ENCODE measurements around the gene HEPACAM.

HEPACAM gene

GRCh38 chr11:124942466-124943253, 6.8 kb upstream of the HEPACAM start:
- H3K4me1 ChIP-seq (ENCODE audit: control insufficient read depth, insufficient read depth, low read length) = no peaks in the 10 kb centered on the region
- no peak overlapping the region for H3K4me2 ChIP-seq (ENCODE audit: low read length)
- H3K9me3 ChIP-seq (replicated peaks; ENCODE audit: low read length) = no peaks in the 10 kb centered on the region
- no peaks in the 10 kb centered on the region for H3K36me3 ChIP-seq (ENCODE audit: insufficient read depth, low read length)
- H3K9ac ChIP-seq (ENCODE audit: low read depth, low read length) = no peak overlapping the region
- H3K4me3 ChIP-seq (ENCODE audit: low read length) = no peak overlapping the region
- no peaks in the 10 kb centered on the region for H3K27me3 ChIP-seq (ENCODE audit: control insufficient read depth, insufficient read depth, low read length)

GRCh38 chr11:124941703-124942102, 5.9 kb upstream of the HEPACAM start:
- Histone ChIP-seq H3K9ac (ENCODE audit: low read depth, low read length) (no peak overlapping the region), H3K27me3 (ENCODE audit: control insufficient read depth, insufficient read depth, low read length) (no peaks in the 10 kb centered on the region), H3K4me2 (ENCODE audit: low read length) (no peak overlapping the region), H3K4me1 (ENCODE audit: control insufficient read depth, insufficient read depth, low read length) (no peaks in the 10 kb centered on the region), H3K4me3 (ENCODE audit: low read length) (no peak overlapping the region), H3K9me3 (replicated peaks; ENCODE audit: low read length) (no peaks in the 10 kb centered on the region), H3K36me3 (ENCODE audit: insufficient read depth, low read length) (no peaks in the 10 kb centered on the region)

- Histone ChIP-seq H3K9me3 (replicated peaks; ENCODE audit: low read length) (no peaks in the 10 kb centered on the region), H3K36me3 (ENCODE audit: insufficient read depth, low read length) (no peaks in the 10 kb centered on the region), H3K27me3 (ENCODE audit: control insufficient read depth, insufficient read depth, low read length) (no peaks in the 10 kb centered on the region), H3K4me3 (ENCODE audit: low read length) (no peak overlapping the region), H3K9ac (ENCODE audit: low read depth, low read length) (no peak overlapping the region), H3K4me1 (ENCODE audit: control insufficient read depth, insufficient read depth, low read length) (peaks cover 18% of the 10 kb centered on the region), H3K4me2 (ENCODE audit: low read length) (no peak overlapping the region)
Measured at GRCh38 chr11:124938970-124939369, 3.1 kb upstream of the HEPACAM start.

- Histone ChIP-seq H3K4me3 (ENCODE audit: low read length) (no peak overlapping the region), H3K9ac (ENCODE audit: low read depth, low read length) (no peak overlapping the region)
Measured at GRCh38 chr11:124938206-124938765, 2.4 kb upstream of the HEPACAM start.

GRCh38 chr11:124937336-124937935, 1.6 kb upstream of the HEPACAM start:
- Histone ChIP-seq H3K4me2 (ENCODE audit: low read length) (no peak overlapping the region), H3K9me3 (replicated peaks; ENCODE audit: low read length) (no peaks in the 10 kb centered on the region), H3K27me3 (ENCODE audit: control insufficient read depth, insufficient read depth, low read length) (no peaks in the 10 kb centered on the region), H3K4me3 (ENCODE audit: low read length) (no peak overlapping the region), H3K36me3 (ENCODE audit: insufficient read depth, low read length) (no peaks in the 10 kb centered on the region), H3K9ac (ENCODE audit: low read depth, low read length) (no peak overlapping the region), H3K4me1 (ENCODE audit: control insufficient read depth, insufficient read depth, low read length) (peaks cover 22% of the 10 kb centered on the region)

More at GRCh38 chr11:124938206-124938765, 2.4 kb upstream of the HEPACAM start:
- Histone ChIP-seq H3K27me3 (ENCODE audit: control insufficient read depth, insufficient read depth, low read length) (no peaks in the 10 kb centered on the region), H3K9me3 (replicated peaks; ENCODE audit: low read length) (no peaks in the 10 kb centered on the region), H3K4me2 (ENCODE audit: low read length) (no peak overlapping the region), H3K36me3 (ENCODE audit: insufficient read depth, low read length) (no peaks in the 10 kb centered on the region), H3K4me1 (ENCODE audit: control insufficient read depth, insufficient read depth, low read length) (peaks cover 22% of the 10 kb centered on the region)

GRCh38 chr11:124934862-124935547, 842 bp downstream of the HEPACAM start:
- Histone ChIP-seq H3K9ac (ENCODE audit: low read depth, low read length) (peak overlapping the region; percentile 30), H3K27me3 (ENCODE audit: control insufficient read depth, insufficient read depth, low read length) (no peaks in the 10 kb centered on the region), H3K4me1 (ENCODE audit: control insufficient read depth, insufficient read depth, low read length) (peaks cover 22% of the 10 kb centered on the region), H3K9me3 (replicated peaks; ENCODE audit: low read length) (no peaks in the 10 kb centered on the region), H3K4me3 (ENCODE audit: low read length) (no peak overlapping the region), H3K4me2 (ENCODE audit: low read length) (peak overlapping the region; percentile 51), H3K36me3 (ENCODE audit: insufficient read depth, low read length) (no peaks in the 10 kb centered on the region)

GRCh38 chr11:124930799-124931198, 5.0 kb downstream of the HEPACAM start:
- Histone ChIP-seq H3K9me3 (replicated peaks; ENCODE audit: low read length) (no peaks in the 10 kb centered on the region), H3K36me3 (ENCODE audit: insufficient read depth, low read length) (no peaks in the 10 kb centered on the region), H3K9ac (ENCODE audit: low read depth, low read length) (no peak overlapping the region), H3K27me3 (ENCODE audit: control insufficient read depth, insufficient read depth, low read length) (no peaks in the 10 kb centered on the region), H3K4me2 (ENCODE audit: low read length) (no peak overlapping the region), H3K4me1 (ENCODE audit: control insufficient read depth, insufficient read depth, low read length) (peaks cover 22% of the 10 kb centered on the region), H3K4me3 (ENCODE audit: low read length) (no peak overlapping the region)

GRCh38 chr11:124928942-124929665, 6.7 kb downstream of the HEPACAM start:
- H3K4me3 ChIP-seq (ENCODE audit: low read length) = no peak overlapping the region
- H3K36me3 ChIP-seq (ENCODE audit: insufficient read depth, low read length) = no peaks in the 10 kb centered on the region
- H3K4me2 ChIP-seq (ENCODE audit: low read length) = no peak overlapping the region
- no peaks in the 10 kb centered on the region for H3K9me3 ChIP-seq (replicated peaks; ENCODE audit: low read length)
- no peaks in the 10 kb centered on the region for H3K27me3 ChIP-seq (ENCODE audit: control insufficient read depth, insufficient read depth, low read length)
- no peak overlapping the region for H3K9ac ChIP-seq (ENCODE audit: low read depth, low read length)
- H3K4me1 ChIP-seq (ENCODE audit: control insufficient read depth, insufficient read depth, low read length) = peaks cover 6% of the 10 kb centered on the region

GRCh38 chr11:124923296-124923695, 12.6 kb downstream of the HEPACAM start:
- H3K4me1 ChIP-seq (ENCODE audit: control insufficient read depth, insufficient read depth, low read length) = peaks cover 11% of the 10 kb centered on the region
- H3K36me3 ChIP-seq (ENCODE audit: insufficient read depth, low read length) = no peaks in the 10 kb centered on the region
- no peak overlapping the region for H3K4me3 ChIP-seq (ENCODE audit: low read length)
- H3K27me3 ChIP-seq (ENCODE audit: control insufficient read depth, insufficient read depth, low read length) = no peaks in the 10 kb centered on the region
- H3K4me2 ChIP-seq (ENCODE audit: low read length) = no peak overlapping the region
- no peak overlapping the region for H3K9ac ChIP-seq (ENCODE audit: low read depth, low read length)
- H3K9me3 ChIP-seq (replicated peaks; ENCODE audit: low read length) = no peaks in the 10 kb centered on the region

- H3K36me3 ChIP-seq (ENCODE audit: insufficient read depth, low read length) = no peaks in the 10 kb centered on the region
- no peaks in the 10 kb centered on the region for H3K9me3 ChIP-seq (replicated peaks; ENCODE audit: low read length)
Measured at GRCh38 chr11:124922831-124923230, 13.0 kb downstream of the HEPACAM start.

More at GRCh38 chr11:124922831-124923230, 13.0 kb downstream of the HEPACAM start:
- Histone ChIP-seq H3K27me3 (ENCODE audit: control insufficient read depth, insufficient read depth, low read length) (no peaks in the 10 kb centered on the region), H3K4me1 (ENCODE audit: control insufficient read depth, insufficient read depth, low read length) (peaks cover 11% of the 10 kb centered on the region), H3K9ac (ENCODE audit: low read depth, low read length) (no peak overlapping the region), H3K4me3 (ENCODE audit: low read length) (no peak overlapping the region), H3K4me2 (ENCODE audit: low read length) (no peak overlapping the region)
